Ramos (cell line): ENCODE data around the gene TNFAIP8L1.
"Not testable (repeated sequence)": the region's sequence is repeated elsewhere in the genome, so short reads cannot be mapped to it uniquely, and the experiment has no call there.

ENCODE experiments used
- in situ Hi-C: fragments of 300-500 bp; cut with MboI; formaldehyde crosslinking; loops from one replicate; pipeline ENCODE4 v1.14.3; 2022; ENCODE audit warnings: low sequenced_read_pairs; ENCODE audit not compliant: unreplicated experiment

The TNFAIP8L1 gene

DNA sequence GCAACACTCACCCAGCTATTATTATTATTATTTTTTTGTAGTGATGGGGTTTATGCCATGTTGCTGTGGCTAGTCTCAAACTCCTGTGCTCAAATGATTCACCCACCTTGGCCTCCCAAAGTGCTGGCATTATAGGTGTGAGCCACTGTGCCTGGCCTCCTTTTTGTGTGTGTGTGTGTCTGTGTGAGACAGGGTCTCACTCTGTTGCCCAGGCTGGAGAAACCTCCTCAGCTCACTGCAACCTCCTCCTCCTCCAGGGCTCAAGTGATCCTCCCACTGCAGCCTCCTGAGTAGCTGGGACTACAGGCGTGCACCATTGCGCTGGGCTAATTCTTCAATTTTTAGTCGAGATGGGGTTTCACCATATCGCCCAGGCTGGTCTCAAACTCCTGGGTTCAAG is 34.4 kb downstream of the TNFAIP8L1 start:
- in situ Hi-C loops, result no loop called here

DNA sequence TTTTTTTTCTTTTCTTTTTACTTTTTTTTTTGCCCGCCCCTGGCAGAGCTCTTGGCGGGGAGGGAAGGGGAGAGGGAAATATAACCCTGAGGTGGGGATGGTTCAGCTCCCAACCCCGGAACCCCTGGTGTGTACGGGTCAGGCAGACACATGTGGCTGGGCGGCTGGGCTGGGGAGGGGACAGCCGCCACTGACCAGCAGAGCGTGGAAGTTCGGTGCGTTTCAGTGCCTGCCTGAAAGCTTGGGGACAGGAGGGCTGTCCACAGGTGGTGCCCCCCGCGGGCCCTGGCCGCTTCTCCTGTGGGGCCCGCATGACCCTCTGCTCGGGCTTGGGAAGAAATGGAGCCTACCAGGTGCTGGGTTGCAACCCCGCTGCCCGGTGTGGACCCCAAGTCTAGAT is 36.0 kb downstream of the TNFAIP8L1 start:
- in situ Hi-C loops, result no loop called here

- in situ Hi-C loops, result no loop called here
These were observed 37.8 kb downstream of the TNFAIP8L1 start for GRCh38 chr19:4676955-4677731.

DNA sequence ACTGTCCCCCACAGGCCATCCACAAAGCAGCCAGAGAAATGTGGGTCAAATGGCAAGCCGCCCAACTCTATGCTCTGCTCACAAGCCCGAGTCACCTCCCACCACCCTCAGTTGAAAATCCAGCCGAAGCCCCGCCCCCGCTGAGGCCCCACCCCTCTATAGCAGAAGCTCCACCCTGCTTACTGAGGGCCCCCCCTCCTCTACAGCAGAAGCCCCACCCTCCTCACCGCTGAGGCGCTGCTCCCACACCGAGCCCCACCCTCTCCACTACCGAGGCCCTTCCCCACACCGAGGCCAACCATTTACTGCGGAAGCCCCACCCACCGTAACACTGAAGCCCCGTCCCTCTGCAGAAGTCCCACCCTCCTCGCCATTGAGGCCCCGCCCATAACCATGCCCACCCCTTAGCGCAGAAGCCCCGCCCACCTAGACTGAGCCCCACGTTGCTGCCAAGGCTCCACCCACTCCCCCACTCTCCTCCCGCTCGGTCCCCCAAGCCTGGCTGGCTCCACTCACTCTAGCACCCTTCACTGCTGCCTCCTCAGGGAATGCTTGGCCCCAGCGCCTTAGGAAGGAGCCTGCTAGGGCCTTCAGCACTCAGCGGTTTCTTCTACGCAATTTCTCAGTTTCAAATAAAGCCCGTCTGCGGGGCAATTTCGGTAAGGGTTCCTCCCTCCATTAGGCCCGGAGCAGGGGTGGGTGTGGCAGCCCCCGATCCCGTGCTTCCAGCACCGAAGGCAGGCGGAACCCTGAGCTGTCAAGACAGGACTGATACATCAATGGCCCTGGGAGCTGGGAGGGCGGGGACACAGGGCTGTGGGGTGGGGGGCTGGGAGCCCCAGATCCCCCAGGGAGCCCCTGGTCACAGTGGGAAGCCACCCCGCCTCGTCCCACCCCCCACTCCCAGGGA is 39.8 kb downstream of the TNFAIP8L1 start:
- in situ Hi-C loops, result no loop called here

DNA sequence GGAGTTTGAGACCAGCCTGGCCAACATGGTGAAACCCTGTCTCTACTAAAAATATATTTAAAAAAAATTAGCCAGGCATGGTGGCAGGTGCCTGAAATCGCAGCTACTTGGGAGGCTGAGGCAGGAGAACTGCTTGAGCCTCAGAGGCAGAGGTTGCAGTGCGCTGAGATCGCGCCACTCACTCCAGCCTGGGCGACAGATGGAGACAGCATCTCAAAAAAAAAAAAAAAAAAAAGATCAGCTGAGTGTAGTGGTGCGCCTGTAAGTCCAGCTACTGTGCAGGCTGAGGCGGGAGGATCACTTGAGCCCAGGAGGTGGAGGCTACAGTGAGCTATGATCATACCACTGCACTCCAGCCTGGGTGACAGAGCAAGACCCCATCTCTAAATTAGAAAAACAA is 40.7 kb downstream of the TNFAIP8L1 start:
- in situ Hi-C loops, result not testable (repeated sequence)

- in situ Hi-C loops, result no loop called here
These were observed 43.3 kb downstream of the TNFAIP8L1 start for GRCh38 chr19:4682417-4683200.

- in situ Hi-C loops, result no loop called here
These were observed 45.2 kb downstream of the TNFAIP8L1 start for GRCh38 chr19:4684312-4685095.

- in situ Hi-C loops, result no loop called here
These were observed 47.4 kb downstream of the TNFAIP8L1 start for GRCh38 chr19:4686700-4687099.

- in situ Hi-C loops, result no loop called here
These were observed 48.1 kb downstream of the TNFAIP8L1 start for GRCh38 chr19:4687396-4687795.

- in situ Hi-C loops, result no loop called here
These were observed 49.3 kb downstream of the TNFAIP8L1 start for GRCh38 chr19:4688587-4688986.

DNA sequence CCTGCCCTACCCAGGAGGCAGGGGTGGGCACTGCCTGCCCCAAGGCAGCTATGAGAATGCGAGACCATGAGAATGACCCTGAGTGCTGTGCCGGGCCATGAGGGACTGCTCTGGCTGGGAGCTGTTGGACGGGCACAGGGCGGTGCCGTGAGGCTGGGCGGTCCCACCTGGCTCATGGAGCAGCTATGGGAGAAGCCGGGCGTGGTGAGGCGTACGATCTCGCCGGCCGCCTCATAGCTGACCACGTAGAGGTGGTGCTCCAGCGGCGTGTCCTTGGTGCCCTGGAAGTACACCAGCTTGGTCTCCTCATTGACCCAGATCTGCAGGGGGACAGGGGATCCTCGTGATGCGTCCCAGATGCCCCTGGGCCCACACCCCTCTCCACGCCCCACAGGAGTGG is 50.1 kb downstream of the TNFAIP8L1 start:
- in situ Hi-C loops, result no loop called here

DNA sequence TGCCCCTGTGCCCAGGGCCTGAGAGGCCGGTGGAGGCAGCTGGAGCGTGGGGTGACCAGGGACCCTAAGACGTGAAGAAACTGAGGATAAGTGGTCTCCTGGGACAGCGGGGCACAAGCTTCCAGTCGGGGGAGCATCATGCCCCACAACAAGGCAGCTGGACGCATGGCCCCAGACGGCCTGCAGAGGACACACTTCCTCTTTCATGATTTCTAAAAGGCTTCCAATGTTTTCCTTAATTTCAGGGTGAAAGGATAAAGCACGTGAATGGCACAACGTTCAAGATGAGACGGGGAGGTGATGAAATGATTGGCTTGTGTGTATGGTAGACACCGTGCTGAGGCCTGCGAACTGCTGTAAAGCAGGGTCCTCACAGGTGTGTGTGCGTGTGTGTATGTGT is 51.0 kb downstream of the TNFAIP8L1 start:
- in situ Hi-C loops, result no loop called here

- in situ Hi-C loops, result no loop called here
These were observed 52.1 kb downstream of the TNFAIP8L1 start for GRCh38 chr19:4691373-4691772.

DNA sequence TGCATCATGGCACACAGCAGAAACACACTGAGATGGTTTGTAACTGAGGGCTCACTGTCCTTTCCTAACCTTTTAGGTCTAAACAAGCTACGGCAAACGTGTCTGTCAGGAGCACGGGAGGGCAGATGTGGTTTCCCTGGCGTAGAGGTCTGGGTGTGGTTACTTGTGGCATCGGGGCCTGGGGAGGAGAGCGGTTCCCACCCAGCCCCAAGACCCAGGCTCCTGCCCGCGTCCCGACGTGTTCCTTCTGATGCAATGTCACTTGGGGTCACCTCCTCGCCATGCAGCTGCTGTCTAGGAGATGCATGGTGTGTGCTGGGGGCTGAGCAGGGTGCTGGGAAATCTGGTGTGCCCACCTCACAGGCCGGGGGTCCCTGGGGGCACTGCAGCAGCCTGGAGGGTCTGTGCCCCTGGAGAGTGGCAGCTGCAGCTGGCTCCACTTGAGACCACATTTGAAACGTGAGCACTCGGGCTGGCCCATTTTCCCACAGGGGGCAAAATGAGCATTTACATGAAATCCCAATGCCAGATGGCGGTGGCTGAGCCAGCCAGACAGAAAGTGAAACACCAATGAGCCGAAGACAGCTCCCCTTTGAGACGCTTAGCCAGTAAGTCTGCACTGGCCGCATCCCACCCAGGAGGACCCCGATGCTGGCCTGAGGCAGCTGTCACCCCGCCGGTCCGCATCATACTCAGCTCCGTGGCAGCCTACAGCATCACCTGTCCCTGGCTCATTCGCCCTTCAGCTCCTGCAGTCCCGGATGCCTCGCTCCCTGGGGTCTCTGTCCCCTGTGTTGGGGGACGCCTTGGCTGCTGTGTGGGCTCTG is 53.1 kb downstream of the TNFAIP8L1 start:
- in situ Hi-C loops, result no loop called here

DNA sequence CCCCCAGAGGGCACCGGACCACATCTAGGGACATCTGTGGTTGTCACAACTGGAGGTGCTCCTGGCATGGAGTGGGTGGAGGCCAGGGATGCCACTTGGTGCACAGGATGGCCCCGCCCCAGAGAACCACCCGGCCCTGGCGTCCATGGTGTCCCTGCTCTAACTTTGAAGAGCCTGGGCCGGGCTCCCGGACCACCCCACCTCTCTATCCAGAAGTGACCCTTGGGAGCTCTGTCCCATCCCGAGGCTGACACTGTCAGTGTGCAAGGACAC is 53.7 kb downstream of the TNFAIP8L1 start:
- in situ Hi-C loops, result no loop called here

GRCh38 chr19:4693471-4694121 is 54.3 kb downstream of the TNFAIP8L1 start:
- in situ Hi-C loops, result no loop called here

GRCh38 chr19:4694211-4694987 is 55.1 kb downstream of the TNFAIP8L1 start:
- in situ Hi-C loops, result no loop called here

- in situ Hi-C loops, result no loop called here
These were observed 56.0 kb downstream of the TNFAIP8L1 start for GRCh38 chr19:4695224-4695731.
